GM12873 (cell line): ENCODE results near the gene UBE2G2.

ENCODE experiments used
- CTCF ChIP-seq: IDR thresholded peaks from 2 replicates; pipeline ENCODE4 v1.5.1; 2012; ENCODE audit warnings: low read depth, mild to moderate bottlenecking, moderate library complexity, low read length, control low read depth; ENCODE audit not compliant: insufficient read depth; ENCODE audit errors: missing control alignments

Gene UBE2G2

GRCh38 chr21:44724196-44724595, 77.4 kb downstream of the UBE2G2 start:
- no peak for TF ChIP-seq CTCF

- no peak for TF ChIP-seq CTCF
Measured at GRCh38 chr21:44723177-44724131, 78.2 kb downstream of the UBE2G2 start.

GRCh38 chr21:44722731-44723130, 78.9 kb downstream of the UBE2G2 start:
- TF ChIP-seq CTCF: no peak

- TF ChIP-seq CTCF: no peak
Measured at GRCh38 chr21:44720170-44720569, 81.5 kb downstream of the UBE2G2 start.
